ENCODE results near the gene TRMT44.

The TRMT44 gene

GRCh38 chr4:8516061-8516573, 75.5 kb downstream of the TRMT44 start:
- WGBS, result 90% methylated on average over 14 of the region's 14 CpGs
- Histone ChIP-seq H3K4me3 (ENCODE audit: low read length) (no peak overlapping the region), H3K4me1 (ENCODE audit: insufficient read depth, low read length) (no peaks in the 10 kb centered on the region), H3K27me3 (ENCODE audit: insufficient read depth, low read length) (no peaks in the 10 kb centered on the region), H3K27ac (ENCODE audit: low read depth, low read length) (no peak overlapping the region), H3K9ac (ENCODE audit: low read depth, low read length) (no peak overlapping the region), H3K36me3 (ENCODE audit: insufficient read depth, low read length) (no peaks in the 10 kb centered on the region), H3K9me3 (ENCODE audit: insufficient read depth, low read depth, low read length) (peaks cover 4% of the 10 kb centered on the region; the same call in 1 of the 2 replicates)

- 81% methylated on average over 5 of the region's 5 CpGs for WGBS
- no peaks in the 10 kb centered on the region for H3K36me3 ChIP-seq (ENCODE audit: insufficient read depth, low read length)
- no peak overlapping the region for H3K27ac ChIP-seq (ENCODE audit: low read depth, low read length)
- H3K4me1 ChIP-seq (ENCODE audit: insufficient read depth, low read length), result no peaks in the 10 kb centered on the region
- no peak overlapping the region for H3K4me3 ChIP-seq (ENCODE audit: low read length)
- peaks cover 4% of the 10 kb centered on the region; the same call in 1 of the 2 replicates for H3K9me3 ChIP-seq (ENCODE audit: insufficient read depth, low read depth, low read length)
- no peak overlapping the region for H3K9ac ChIP-seq (ENCODE audit: low read depth, low read length)
- H3K27me3 ChIP-seq (ENCODE audit: insufficient read depth, low read length), result no peaks in the 10 kb centered on the region
Observed at GRCh38 chr4:8516996-8517550, 76.5 kb downstream of the TRMT44 start.

GRCh38 chr4:8517946-8518345, 77.4 kb downstream of the TRMT44 start:
- Histone ChIP-seq H3K9me3 (ENCODE audit: insufficient read depth, low read depth, low read length) (peaks cover 4% of the 10 kb centered on the region; the same call in 1 of the 2 replicates), H3K4me1 (ENCODE audit: insufficient read depth, low read length) (no peaks in the 10 kb centered on the region), H3K27me3 (ENCODE audit: insufficient read depth, low read length) (no peaks in the 10 kb centered on the region), H3K27ac (ENCODE audit: low read depth, low read length) (no peak overlapping the region), H3K36me3 (ENCODE audit: insufficient read depth, low read length) (no peaks in the 10 kb centered on the region), H3K4me3 (ENCODE audit: low read length) (no peak overlapping the region), H3K9ac (ENCODE audit: low read depth, low read length) (no peak overlapping the region)
- 92% methylated on average over 13 of the region's 13 CpGs for WGBS

- WGBS, result 92% methylated on average over 24 of the region's 24 CpGs
- Histone ChIP-seq H3K27me3 (ENCODE audit: insufficient read depth, low read length) (no peaks in the 10 kb centered on the region), H3K9ac (ENCODE audit: low read depth, low read length) (no peak overlapping the region), H3K9me3 (ENCODE audit: insufficient read depth, low read depth, low read length) (no peaks in the 10 kb centered on the region; the same call in 1 of the 2 replicates), H3K4me3 (ENCODE audit: low read length) (no peak overlapping the region), H3K4me1 (ENCODE audit: insufficient read depth, low read length) (no peaks in the 10 kb centered on the region), H3K27ac (ENCODE audit: low read depth, low read length) (no peak overlapping the region), H3K36me3 (ENCODE audit: insufficient read depth, low read length) (no peaks in the 10 kb centered on the region)
Observed at GRCh38 chr4:8522160-8523120, 81.9 kb downstream of the TRMT44 start.

GRCh38 chr4:8523175-8523574, 82.6 kb downstream of the TRMT44 start:
- Histone ChIP-seq H3K4me1 (ENCODE audit: insufficient read depth, low read length) (no peaks in the 10 kb centered on the region), H3K9ac (ENCODE audit: low read depth, low read length) (no peak overlapping the region), H3K27me3 (ENCODE audit: insufficient read depth, low read length) (no peaks in the 10 kb centered on the region), H3K9me3 (ENCODE audit: insufficient read depth, low read depth, low read length) (no peaks in the 10 kb centered on the region; the same call in 1 of the 2 replicates), H3K27ac (ENCODE audit: low read depth, low read length) (no peak overlapping the region), H3K36me3 (ENCODE audit: insufficient read depth, low read length) (no peaks in the 10 kb centered on the region), H3K4me3 (ENCODE audit: low read length) (no peak overlapping the region)
- 90% methylated on average over 13 of the region's 13 CpGs for WGBS

GRCh38 chr4:8523766-8524165, 83.2 kb downstream of the TRMT44 start:
- 92% methylated on average over 3 of the region's 3 CpGs for WGBS
- Histone ChIP-seq H3K27ac (ENCODE audit: low read depth, low read length) (no peak overlapping the region), H3K9ac (ENCODE audit: low read depth, low read length) (no peak overlapping the region), H3K4me1 (ENCODE audit: insufficient read depth, low read length) (no peaks in the 10 kb centered on the region), H3K36me3 (ENCODE audit: insufficient read depth, low read length) (no peaks in the 10 kb centered on the region), H3K4me3 (ENCODE audit: low read length) (no peak overlapping the region), H3K27me3 (ENCODE audit: insufficient read depth, low read length) (no peaks in the 10 kb centered on the region), H3K9me3 (ENCODE audit: insufficient read depth, low read depth, low read length) (peaks cover under 1% of the 10 kb centered on the region; the same call in 1 of the 2 replicates)

- no peaks in the 10 kb centered on the region for H3K36me3 ChIP-seq (ENCODE audit: insufficient read depth, low read length)
- H3K4me3 ChIP-seq (ENCODE audit: low read length), result no peak overlapping the region
- WGBS, result 93% methylated on average over 12 of the region's 12 CpGs
- H3K27ac ChIP-seq (ENCODE audit: low read depth, low read length), result no peak overlapping the region
- H3K27me3 ChIP-seq (ENCODE audit: insufficient read depth, low read length), result no peaks in the 10 kb centered on the region
- no peak overlapping the region for H3K9ac ChIP-seq (ENCODE audit: low read depth, low read length)
- no peaks in the 10 kb centered on the region for H3K4me1 ChIP-seq (ENCODE audit: insufficient read depth, low read length)
- peaks cover 10% of the 10 kb centered on the region; the same call in 1 of the 2 replicates for H3K9me3 ChIP-seq (ENCODE audit: insufficient read depth, low read depth, low read length)
Observed at GRCh38 chr4:8524595-8525382, 84.2 kb downstream of the TRMT44 start.

GRCh38 chr4:8525383-8526120, 85.0 kb downstream of the TRMT44 start:
- Histone ChIP-seq H3K27ac (ENCODE audit: low read depth, low read length) (no peak overlapping the region), H3K36me3 (ENCODE audit: insufficient read depth, low read length) (no peaks in the 10 kb centered on the region), H3K4me1 (ENCODE audit: insufficient read depth, low read length) (no peaks in the 10 kb centered on the region), H3K4me3 (ENCODE audit: low read length) (no peak overlapping the region), H3K9ac (ENCODE audit: low read depth, low read length) (no peak overlapping the region), H3K27me3 (ENCODE audit: insufficient read depth, low read length) (no peaks in the 10 kb centered on the region), H3K9me3 (ENCODE audit: insufficient read depth, low read depth, low read length) (peaks cover 10% of the 10 kb centered on the region; the same call in 1 of the 2 replicates)
- 89% methylated on average over 16 of the region's 16 CpGs for WGBS

All from HUES64 (cell line).